Right kidney (tissue), 1 donor: Measurements from ENCODE around the gene OR8G1.
"Not testable (repeated sequence)": the region's sequence is repeated elsewhere in the genome, so short reads cannot be mapped to it uniquely, and the experiment has no call there.

ENCODE experiments used
- DNase-seq: peaks from one replicate; pipeline ENCODE4 v3.0.0-alpha.2; 2016

The OR8G1 gene

DNA sequence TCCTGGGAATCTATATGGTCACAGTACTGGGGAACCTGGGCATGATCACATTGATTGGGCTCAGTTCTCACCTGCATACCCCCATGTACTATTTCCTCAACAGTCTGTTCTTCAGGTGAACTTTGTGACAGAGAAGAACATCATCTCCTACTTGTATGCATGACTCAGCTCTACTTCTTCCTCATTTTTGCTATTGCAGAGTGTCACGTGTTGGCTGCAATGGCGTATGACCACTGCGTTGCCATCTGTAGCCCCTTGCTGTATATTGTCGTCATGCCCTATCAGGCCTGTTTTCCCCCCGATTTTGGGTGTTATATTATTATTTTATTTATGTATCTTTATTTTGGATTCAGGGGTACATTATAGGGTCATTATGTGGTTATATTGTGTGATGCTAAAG lies 2.4 kb upstream of the OR8G1 start:
- DNase-seq: no peak

DNA sequence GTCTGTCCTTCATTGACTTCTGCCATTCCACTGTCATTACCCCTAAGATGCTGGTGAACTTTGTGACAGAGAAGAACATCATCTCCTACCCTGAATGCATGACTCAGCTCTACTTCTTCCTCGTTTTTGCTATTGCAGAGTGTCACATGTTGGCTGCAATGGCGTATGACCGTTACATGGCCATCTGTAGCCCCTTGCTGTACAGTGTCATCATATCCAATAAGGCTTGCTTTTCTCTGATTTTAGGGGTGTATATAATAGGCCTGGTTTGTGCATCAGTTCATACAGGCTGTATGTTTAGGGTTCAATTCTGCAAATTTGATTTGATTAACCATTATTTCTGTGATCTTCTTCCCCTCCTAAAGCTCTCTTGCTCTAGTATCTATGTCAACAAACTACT lies 9.0 kb downstream of the OR8G1 start:
- DNase-seq: not testable (repeated sequence)

GRCh38 chr11:124256076-124256475 lies 15.2 kb downstream of the OR8G1 start, which contains the start of gene OR8G5:
TSS of gene OR8G5 (plus strand) at chr11:124256376. CDS start at chr11:124264932, 8,556 bp downstream.
- no peak for DNase-seq

GRCh38 chr11:124265041-124265440 lies 24.1 kb downstream of the OR8G1 start:
- DNase-seq: not testable (repeated sequence)

DNA sequence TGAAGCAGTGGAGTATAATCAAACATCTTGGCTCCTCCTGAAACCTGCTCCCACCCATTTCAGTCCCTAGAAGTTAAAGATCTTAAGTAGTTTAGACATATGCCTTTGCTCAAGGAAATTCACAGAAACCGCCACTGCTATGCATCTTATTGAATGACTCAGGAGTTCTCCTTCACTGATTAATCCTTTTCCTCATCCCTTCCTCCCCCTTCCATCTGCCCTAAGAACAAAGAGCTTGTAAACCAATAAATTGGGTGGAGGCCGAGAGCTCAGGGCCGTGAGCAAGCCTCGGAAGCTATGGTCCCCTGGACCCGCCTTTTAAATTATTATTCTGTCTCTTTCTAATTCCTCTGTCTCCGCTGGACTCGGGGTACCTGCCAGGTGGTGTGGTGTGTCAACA lies 30.0 kb downstream of the OR8G1 start:
- not testable (repeated sequence) for DNase-seq

DNA sequence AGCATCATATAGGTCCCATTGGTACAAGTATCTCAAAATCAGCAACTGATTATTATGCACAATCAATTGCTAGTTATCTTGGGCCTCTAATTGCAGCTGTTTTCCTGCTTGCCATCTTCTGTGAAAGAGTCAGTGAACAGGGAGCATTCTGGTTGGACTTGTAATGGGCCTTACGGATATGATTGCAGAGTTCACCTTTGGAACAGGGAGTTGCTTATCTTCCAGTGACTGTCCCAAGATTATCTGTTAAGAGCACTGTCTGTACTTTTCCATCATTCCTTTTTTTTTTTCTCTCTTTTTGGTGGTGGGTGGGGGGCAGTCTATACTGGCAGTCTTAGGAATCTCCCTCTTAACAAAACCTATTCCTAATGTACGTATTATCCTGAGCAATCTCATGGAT lies 33.1 kb downstream of the OR8G1 start:
- no peak for DNase-seq

DNA sequence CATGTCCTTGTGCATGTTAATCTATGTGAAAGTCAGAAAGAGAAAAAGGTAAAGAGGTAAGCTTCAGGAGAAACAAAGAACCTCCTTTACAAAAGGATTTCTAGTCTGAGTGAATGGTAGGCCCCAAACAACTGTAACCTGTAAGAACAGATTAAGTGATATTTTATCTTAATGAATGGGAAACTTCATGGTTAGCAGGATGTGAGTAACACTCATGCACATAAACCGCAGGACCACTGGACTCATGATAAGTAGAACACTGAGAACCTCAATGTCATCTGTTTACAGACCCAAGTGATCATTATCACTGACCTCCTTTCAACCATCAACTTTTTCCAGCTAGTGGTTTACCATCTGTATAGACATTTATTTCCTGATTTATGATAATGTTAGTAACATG lies 35.2 kb downstream of the OR8G1 start:
- DNase-seq: no peak

DNA sequence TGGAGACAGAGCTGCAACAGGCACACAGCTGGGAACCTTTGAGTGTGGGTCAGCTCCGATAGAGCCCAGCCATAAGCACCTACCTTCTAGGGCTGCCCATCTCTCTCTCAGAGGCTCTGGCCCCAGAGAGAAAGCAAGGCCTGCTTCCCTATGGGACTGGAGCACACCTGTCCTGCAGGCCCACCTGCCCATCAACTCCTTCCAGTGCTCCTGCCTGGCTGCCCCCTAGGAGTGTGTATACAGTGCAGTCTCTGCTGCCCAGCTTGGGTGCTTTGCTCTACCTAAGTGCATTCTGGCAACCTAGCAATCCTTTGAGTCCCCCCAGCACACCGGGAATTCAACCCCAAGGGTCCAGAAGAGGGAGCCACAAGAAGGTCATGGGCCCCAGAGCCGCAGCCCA lies 36.3 kb downstream of the OR8G1 start:
- no peak for DNase-seq

DNA sequence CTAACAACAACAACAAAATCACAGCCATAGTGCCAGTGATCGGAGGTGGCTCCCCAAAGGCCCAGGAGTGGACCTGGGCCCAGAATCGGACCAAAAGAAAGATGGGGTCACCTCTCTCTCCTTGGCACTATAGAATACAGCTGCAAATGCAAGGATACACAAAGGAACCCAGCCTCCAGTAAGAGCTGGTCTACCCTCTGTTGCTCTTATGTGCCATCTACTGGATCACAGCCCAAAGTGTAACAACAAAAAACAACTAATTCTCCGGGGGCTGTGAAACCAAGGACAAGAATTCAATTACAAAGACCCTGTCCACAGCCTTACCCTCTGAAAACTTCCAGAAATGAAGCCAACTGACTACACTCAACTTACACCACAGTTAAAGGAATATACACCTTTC lies 36.9 kb downstream of the OR8G1 start:
- no peak for DNase-seq

DNA sequence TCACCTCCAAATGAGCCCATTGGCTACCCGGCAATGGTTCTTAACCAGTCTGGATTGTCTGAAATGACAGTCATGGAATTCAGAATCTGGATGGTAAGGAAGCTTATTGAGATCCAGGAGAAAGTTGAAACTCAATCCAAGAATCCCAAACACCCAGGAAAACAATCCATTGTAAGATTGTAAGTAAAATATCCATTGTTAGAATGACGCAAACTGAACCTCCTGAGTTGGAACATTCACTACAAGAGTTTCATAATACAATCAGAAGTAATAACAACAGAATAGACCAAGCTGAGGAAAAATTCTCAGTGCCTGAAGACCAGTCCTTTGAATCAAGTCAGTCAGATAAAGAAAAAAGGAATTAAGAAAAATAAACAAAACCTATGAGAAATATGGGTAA lies 37.4 kb downstream of the OR8G1 start:
- no peak for DNase-seq

DNA sequence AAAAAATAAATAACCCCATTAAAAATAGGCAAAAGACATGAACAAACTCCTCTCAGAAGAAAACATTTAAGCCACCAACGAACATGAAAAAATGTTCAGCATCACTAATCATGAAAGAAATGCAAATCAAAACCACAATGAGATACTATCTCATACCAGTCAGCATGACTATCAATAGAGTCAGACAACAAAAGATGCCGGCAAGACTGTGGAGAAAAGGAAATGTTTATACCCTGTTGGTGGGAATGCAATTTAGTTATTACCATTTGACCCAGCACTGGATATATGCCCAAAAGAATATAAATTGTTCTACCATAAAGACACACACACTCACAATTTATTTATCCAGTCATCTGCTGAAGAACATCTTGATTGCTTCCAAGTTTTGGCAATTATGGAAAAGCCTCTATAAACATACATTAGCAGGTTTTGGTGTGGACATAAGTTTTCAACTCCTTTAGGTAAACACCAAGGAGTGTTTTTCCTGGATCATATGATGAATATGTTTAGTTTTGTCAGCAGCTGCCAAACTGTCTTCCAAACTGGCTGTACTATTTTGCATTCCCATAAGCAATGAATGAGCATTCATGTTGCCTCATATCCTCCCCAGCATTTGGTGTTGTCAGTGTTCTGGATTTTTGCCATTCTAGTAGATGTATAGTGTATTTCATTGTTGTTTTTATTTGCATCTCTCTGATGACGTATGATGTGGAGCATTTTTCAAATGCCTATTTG lies 44.9 kb downstream of the OR8G1 start:
- DNase-seq: no peak

- DNase-seq: no peak
These were observed 53.8 kb downstream of the OR8G1 start for GRCh38 chr11:124294687-124295086.

DNA sequence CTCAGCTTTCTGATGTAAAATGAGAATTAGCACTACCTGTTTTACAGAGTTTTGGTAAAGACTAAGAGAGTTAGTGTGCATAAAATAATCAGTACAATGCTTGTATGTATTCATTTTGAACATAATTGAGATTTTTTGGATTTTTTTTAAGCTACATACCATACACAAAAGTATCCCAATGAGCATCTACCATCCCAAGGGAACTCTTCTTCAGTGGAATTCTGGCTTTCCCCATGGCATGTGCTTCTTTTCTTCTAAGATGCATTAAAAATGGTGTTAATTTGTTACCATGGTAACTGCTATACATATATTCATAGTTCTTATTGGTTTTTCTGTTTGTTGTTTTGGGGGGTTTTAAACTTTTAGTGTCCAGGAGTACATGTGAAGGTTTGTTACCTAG lies 55.1 kb downstream of the OR8G1 start:
- DNase-seq: no peak

GRCh38 chr11:124297921-124298320 lies 57.0 kb downstream of the OR8G1 start:
- DNase-seq: no peak

DNA sequence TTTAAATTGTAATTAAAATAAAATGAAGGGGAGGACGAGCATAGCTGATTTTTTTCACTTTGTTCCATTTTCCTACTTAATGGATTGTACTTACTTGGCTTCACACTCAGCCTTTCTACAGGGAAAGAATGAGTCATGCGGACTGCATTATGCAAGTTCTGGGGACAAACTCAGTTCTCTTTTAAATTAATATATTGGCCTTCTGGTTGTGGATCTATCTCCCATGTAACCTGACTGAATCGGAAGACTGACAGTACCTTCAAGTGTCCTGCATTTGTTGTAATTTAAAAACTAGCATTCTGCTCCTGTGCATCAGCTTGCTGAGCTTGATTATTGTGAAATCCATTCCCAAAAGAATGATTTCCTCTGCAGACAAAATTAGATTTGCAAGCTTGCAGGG lies 60.7 kb downstream of the OR8G1 start:
- DNase-seq: no peak

DNA sequence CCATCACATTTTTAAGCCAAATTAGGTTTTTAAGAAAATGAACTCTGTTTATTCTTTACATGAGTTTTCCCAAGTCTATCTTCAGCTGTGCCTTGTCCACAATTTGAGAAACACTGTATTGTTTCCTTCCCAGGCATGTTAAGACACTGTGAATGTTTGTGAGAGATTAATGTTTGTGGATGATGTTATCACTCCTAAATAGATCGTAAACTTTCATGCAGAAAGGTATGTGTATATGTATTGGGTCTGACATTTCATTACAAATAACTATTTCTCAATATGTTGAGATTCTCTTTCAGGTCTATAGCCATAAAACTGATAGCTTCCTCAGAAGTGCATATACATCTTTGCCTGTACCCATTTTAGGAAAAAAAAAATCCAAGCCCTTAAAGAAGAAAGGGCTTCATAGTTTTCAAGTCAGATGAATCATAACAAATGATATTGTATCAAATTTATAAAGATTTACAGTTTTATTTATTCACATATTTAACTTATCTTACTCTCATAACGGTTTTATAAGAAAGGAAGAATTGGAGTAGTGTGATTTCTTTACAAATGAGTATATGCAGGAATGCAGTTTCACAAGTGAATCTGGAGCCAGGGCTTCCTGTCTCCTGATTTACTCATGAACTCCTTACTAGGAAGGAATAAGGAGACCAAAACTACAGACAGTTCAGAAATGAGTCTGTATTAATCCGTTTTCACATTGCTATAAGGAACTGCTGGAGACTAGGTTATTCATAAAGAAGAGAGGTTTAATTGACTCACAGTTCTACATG lies 61.6 kb downstream of the OR8G1 start:
- no peak for DNase-seq
